ENCODE measurements around the gene PLCG2.

DNA sequence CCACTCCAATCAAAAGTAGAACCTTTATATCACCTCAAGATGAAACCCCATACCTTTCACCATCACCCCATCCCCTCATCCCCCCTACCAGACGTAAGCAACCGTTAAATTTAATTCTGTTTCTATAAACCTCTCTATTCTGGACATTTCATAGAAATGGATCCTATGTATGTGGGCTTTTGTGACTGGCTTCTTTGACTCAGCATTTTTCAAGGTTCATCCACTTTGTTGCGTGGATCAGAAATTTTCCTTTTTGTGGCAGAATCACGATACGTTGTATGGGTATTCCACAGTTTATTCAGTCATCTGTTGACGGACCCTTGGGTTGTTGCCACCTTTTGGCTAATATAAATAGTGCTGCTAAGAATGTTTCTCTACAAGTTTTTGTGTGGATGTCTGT lies 8.6 kb downstream of the PLCG2 start:
- TF ChIP-seq POLR2AphosphoS5 (IDR thresholded peaks at IDR 0.05; ENCODE audit: low read depth, low read length) (no peak), TAF1 (IDR thresholded peaks at IDR 0.05; ENCODE audit: borderline replicate concordance, insufficient read depth, low read length) (no peak), SIN3A (IDR thresholded peaks at IDR 0.05; ENCODE audit: borderline replicate concordance, insufficient read depth, low read length) (no peak), FOXP2 (optimal IDR thresholded peaks at IDR 0.05; ENCODE audit: borderline replicate concordance, extremely low read depth, extremely low read length, insufficient read depth) (no peak)
- TF ChIP-seq, protein P1, sequence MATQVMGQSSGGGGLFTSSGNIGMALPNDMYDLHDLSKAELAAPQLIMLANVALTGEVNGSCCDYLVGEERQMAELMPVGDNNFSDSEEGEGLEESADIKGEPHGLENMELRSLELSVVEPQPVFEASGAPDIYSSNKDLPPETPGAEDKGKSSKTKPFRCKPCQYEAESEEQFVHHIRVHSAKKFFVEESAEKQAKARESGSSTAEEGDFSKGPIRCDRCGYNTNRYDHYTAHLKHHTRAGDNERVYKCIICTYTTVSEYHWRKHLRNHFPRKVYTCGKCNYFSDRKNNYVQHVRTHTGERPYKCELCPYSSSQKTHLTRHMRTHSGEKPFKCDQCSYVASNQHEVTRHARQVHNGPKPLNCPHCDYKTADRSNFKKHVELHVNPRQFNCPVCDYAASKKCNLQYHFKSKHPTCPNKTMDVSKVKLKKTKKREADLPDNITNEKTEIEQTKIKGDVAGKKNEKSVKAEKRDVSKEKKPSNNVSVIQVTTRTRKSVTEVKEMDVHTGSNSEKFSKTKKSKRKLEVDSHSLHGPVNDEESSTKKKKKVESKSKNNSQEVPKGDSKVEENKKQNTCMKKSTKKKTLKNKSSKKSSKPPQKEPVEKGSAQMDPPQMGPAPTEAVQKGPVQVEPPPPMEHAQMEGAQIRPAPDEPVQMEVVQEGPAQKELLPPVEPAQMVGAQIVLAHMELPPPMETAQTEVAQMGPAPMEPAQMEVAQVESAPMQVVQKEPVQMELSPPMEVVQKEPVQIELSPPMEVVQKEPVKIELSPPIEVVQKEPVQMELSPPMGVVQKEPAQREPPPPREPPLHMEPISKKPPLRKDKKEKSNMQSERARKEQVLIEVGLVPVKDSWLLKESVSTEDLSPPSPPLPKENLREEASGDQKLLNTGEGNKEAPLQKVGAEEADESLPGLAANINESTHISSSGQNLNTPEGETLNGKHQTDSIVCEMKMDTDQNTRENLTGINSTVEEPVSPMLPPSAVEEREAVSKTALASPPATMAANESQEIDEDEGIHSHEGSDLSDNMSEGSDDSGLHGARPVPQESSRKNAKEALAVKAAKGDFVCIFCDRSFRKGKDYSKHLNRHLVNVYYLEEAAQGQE (IDR thresholded peaks at IDR 0.05; ENCODE audit: insufficient read depth in 1 of 2, low read depth in 2 of 2, low read length in 2 of 2): no peak

Data from PFSK-1 (cell line).